ENCODE measurements around the gene NKX1-1.
"Not testable (repeated sequence)": the region's sequence is repeated elsewhere in the genome, so short reads cannot be mapped to it uniquely, and the experiment has no call there.

Gene NKX1-1

GRCh38 chr4:1393866-1394265 is 12.4 kb downstream of the NKX1-1 start:
- TF ChIP-seq Cebpa-rat (IDR thresholded peaks at IDR 0.05), result no peak
- no peaks in the 10 kb centered on the region for H4K20me1 ChIP-seq
- no peak overlapping the region for H3K27ac ChIP-seq
- no peak overlapping the region for H3K4me3 ChIP-seq
- peaks cover 11% of the 10 kb centered on the region; the same call in 1 of the 2 replicates for H3K36me3 ChIP-seq
- H3K27me3 ChIP-seq, result no peaks in the 10 kb centered on the region
- H3K9me3 ChIP-seq, result peaks cover 80% of the 10 kb centered on the region
- no peaks in the 10 kb centered on the region for H3K4me1 ChIP-seq
- no peak overlapping the region for H3K4me2 ChIP-seq
- H3K9ac ChIP-seq, result no peak overlapping the region

DNA sequence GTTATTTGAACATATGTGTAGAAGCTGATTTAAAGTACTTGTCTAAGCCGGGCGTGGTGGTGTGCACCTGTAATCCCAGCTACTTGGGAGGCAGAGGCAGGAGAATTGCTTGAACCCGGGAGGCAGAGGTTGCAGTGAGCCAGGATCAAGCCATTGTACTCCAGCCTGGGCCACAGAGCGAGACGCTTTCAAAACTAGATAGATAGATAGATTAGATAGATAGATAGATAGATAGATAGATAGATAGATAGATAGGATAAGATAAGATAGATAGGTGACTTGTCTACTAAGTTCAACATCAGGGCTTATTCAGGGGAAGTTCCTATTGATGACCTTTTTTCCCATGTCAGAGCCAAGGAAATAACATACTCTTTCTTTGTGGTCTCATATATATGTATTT is 12.9 kb downstream of the NKX1-1 start:
- peaks cover 11% of the 10 kb centered on the region; the same call in 1 of the 2 replicates for H3K36me3 ChIP-seq
- not testable (repeated sequence) for H4K20me1 ChIP-seq, H3K4me3 ChIP-seq, H3K27me3 ChIP-seq, H3K9ac ChIP-seq, H3K27ac ChIP-seq, H3K4me2 ChIP-seq, H3K4me1 ChIP-seq
- H3K9me3 ChIP-seq, result peaks cover 80% of the 10 kb centered on the region

- Histone ChIP-seq H3K4me3 (no peak overlapping the region), H3K4me2 (no peak overlapping the region), H3K4me1 (no peaks in the 10 kb centered on the region; the same call in 1 of the 2 replicates), H3K27ac (no peak overlapping the region), H4K20me1 (no peaks in the 10 kb centered on the region), H3K9me3 (peaks cover 29% of the 10 kb centered on the region), H3K9ac (0 out of 2 replicates have a peak overlapping the region, but pooled peaks have one; percentile 10), H3K36me3 (no peaks in the 10 kb centered on the region), H3K27me3 (no peaks in the 10 kb centered on the region)
- no peak for TF ChIP-seq Cebpa-rat (IDR thresholded peaks at IDR 0.05)
Measured at GRCh38 chr4:1385373-1386340, 20.6 kb downstream of the NKX1-1 start.

DNA sequence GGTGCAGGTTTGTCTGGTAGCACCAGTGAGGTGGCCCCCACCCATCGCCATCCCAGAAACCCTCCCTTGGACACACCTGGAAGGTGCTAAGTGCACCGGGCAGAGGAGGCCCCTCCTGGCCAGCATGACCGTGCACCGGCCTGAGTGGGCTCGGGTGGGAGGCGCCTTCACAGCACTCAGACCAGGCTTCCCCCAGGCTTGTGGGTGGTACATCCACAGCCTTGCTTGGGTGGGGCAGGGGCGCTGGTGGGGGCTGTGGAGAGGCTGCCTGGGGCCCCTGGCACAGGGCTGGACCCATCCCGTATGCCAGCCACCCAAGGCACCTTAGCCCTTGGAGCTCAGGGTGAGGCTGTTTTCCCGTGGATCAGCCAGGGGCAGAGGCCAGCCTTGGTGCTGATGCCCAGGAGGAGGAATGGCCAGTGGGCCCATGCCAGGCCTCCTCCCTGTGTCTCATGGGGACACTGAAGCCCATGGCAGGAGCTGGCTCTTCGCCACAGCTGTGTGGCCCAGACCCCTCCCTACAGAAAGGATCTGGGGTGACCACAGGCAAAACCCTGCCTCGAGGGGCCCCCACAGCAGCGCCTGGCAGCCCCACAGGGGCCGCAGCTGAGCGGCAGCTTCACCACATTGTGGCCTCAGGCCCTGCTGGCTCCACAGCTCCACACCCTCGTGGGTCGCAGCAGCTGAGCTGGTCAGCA is 21.4 kb downstream of the NKX1-1 start:
- Histone ChIP-seq H3K9ac (0 out of 2 replicates have a peak overlapping the region, but pooled peaks have one; percentile 10), H3K36me3 (no peaks in the 10 kb centered on the region), H3K4me2 (no peak overlapping the region), H3K27ac (no peak overlapping the region), H3K9me3 (peaks cover 23% of the 10 kb centered on the region), H4K20me1 (no peaks in the 10 kb centered on the region), H3K4me1 (no peaks in the 10 kb centered on the region; the same call in 1 of the 2 replicates), H3K4me3 (no peak overlapping the region), H3K27me3 (no peaks in the 10 kb centered on the region)
- TF ChIP-seq Cebpa-rat (IDR thresholded peaks at IDR 0.05), result no peak

- TF ChIP-seq Cebpa-rat (IDR thresholded peaks at IDR 0.05), result no peak
- peaks cover 5% of the 10 kb centered on the region for H3K4me1 ChIP-seq
- H3K27ac ChIP-seq, result no peak overlapping the region
- peaks cover 17% of the 10 kb centered on the region for H3K9me3 ChIP-seq
- H3K27me3 ChIP-seq, result no peaks in the 10 kb centered on the region
- no peaks in the 10 kb centered on the region for H3K36me3 ChIP-seq
- H3K9ac ChIP-seq, result no peak overlapping the region
- no peak overlapping the region for H3K4me3 ChIP-seq
- peaks cover 5% of the 10 kb centered on the region; the same call in 1 of the 2 replicates for H4K20me1 ChIP-seq
- H3K4me2 ChIP-seq, result no peak overlapping the region
Measured at GRCh38 chr4:1383728-1384591, 22.3 kb downstream of the NKX1-1 start.

DNA sequence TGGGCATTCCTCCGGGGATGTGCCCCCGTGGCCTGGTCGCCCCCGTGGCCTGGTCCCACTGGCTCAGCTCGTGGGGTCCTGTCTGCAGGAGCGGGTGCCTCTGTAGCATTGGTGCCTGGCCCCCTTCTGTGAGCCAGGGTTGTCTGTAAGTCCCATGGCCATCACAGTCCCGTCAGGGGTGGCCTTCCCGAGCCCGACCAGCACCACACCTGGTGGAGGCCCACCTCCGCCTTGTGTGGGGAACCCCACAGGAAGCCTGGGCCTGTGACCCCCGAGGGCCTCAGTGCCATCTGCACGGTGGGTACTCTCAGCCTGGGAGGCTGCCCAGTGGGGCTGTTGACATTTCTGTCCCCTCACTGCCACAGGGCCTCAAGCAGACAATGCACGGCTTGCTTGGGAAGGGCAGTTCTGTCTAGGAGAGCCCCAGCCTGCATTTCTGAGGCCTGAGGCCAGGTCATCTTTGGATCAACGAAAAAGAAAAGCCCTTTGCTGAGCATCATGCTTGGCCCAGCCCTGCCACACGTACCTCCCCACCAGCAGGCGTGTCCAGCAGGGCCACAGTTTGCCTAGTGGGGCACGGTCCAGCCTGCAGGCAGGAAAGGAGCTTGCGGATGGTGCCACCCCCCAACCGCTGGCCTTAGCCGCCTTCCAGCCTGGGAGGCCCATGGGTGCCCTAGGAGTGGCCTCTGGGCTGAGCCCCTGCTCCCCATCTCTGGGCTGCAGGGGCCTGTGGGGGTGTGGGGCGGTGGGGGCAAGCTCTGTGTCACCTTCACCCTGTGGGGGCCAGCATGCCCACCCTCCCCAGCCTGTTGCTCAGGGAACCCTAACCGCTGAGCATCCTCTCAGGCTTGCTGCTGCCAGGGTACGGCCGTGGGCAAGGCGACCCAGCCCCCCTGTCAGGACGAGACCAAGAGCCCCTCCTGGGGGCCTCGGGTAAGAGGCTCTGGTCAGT is 23.2 kb downstream of the NKX1-1 start:
- H3K27me3 ChIP-seq, result no peaks in the 10 kb centered on the region
- H3K4me3 ChIP-seq, result no peak overlapping the region
- no peak for TF ChIP-seq Cebpa-rat (IDR thresholded peaks at IDR 0.05)
- no peaks in the 10 kb centered on the region for H3K36me3 ChIP-seq
- H3K27ac ChIP-seq, result no peak overlapping the region
- peaks cover 9% of the 10 kb centered on the region; the same call in 1 of the 2 replicates for H3K9me3 ChIP-seq
- H3K4me2 ChIP-seq, result no peak overlapping the region
- H3K4me1 ChIP-seq, result peaks cover 14% of the 10 kb centered on the region
- H3K9ac ChIP-seq, result no peak overlapping the region
- peaks cover 9% of the 10 kb centered on the region; the same call in 1 of the 2 replicates for H4K20me1 ChIP-seq

DNA sequence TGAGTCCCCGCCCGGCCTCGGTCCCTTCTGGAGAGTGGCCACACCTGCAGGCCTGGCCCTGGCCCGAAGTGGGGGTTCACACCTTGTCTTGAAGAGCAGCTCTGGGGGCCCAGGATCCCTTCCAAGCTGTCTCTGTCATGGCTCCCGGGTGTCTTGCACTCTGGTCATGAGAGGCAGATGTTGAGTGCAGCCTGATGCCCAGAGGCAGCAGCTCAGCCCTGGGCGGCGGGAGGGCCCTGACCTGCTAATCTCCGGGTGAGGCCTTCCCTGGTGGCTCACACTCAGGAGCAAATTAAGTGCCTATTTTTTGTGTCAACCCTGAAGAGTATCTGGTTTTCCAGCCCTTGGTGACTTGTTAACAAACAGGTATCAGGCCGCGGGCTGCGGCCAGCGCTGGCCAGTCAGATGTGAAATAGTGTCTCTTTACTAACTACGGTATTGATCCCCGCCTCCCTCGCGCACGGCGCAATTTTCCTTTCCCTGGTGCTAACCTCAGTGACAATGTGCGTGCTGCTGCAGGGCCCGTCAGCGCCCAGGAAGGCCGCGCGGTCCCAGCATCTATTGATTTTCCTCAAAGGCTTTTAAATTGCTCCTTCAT is 24.2 kb downstream of the NKX1-1 start:
- Histone ChIP-seq H4K20me1 (peaks cover 11% of the 10 kb centered on the region; the same call in 1 of the 2 replicates), H3K27ac (no peak overlapping the region), H3K36me3 (no peaks in the 10 kb centered on the region), H3K27me3 (no peaks in the 10 kb centered on the region), H3K4me1 (peaks cover 25% of the 10 kb centered on the region), H3K9ac (no peak overlapping the region), H3K9me3 (0 out of 2 replicates have a peak, but pooled peaks cover 1% of the 10 kb centered on the region), H3K4me3 (no peak overlapping the region), H3K4me2 (no peak overlapping the region)
- TF ChIP-seq Cebpa-rat (IDR thresholded peaks at IDR 0.05), result no peak

DNA sequence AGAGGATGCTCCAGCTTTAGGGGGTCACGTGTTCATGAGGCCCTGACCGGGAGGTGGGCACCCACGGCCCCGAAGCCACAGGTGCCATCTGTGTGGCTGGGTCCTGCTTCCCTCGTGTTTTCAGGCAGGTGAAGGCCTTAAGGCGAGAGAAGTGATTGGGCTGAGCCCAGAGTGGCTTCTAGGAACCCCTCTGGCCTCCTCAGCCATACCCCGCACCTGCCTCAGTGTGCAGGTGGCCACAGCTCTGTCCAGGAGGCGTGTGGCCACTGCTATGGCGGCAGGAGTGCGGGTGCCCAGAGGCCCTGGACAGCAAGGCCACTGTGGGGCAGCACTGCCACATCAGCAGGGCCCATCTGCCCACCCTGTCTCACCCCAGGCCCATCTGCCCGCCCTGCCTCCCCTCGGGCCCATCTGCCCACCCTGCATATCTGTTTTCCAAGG is 25.0 kb downstream of the NKX1-1 start:
- Histone ChIP-seq H4K20me1 (peaks cover 15% of the 10 kb centered on the region; the same call in 1 of the 2 replicates), H3K9ac (no peak overlapping the region), H3K4me3 (no peak overlapping the region), H3K27me3 (no peaks in the 10 kb centered on the region), H3K9me3 (no peaks in the 10 kb centered on the region), H3K36me3 (no peaks in the 10 kb centered on the region), H3K4me1 (peaks cover 33% of the 10 kb centered on the region), H3K4me2 (no peak overlapping the region), H3K27ac (no peak overlapping the region)
- TF ChIP-seq Cebpa-rat (IDR thresholded peaks at IDR 0.05), result no peak
